HuH-7.5 (cell line): ENCODE measurements around the gene PRRG1.
"Not testable (repeated sequence)": the region's sequence is repeated elsewhere in the genome, so short reads cannot be mapped to it uniquely, and the experiment has no call there.

Experiments used
- DNase-seq: peaks from one replicate; pipeline ENCODE4 v3.0.0; 2011; ENCODE audit warnings: low spot score

Gene PRRG1

GRCh38 chrX:37378830-37379229 is 29.7 kb downstream of the PRRG1 start:
- DNase-seq: no peak

GRCh38 chrX:37380256-37380655 is 31.1 kb downstream of the PRRG1 start:
- DNase-seq: no peak

DNA sequence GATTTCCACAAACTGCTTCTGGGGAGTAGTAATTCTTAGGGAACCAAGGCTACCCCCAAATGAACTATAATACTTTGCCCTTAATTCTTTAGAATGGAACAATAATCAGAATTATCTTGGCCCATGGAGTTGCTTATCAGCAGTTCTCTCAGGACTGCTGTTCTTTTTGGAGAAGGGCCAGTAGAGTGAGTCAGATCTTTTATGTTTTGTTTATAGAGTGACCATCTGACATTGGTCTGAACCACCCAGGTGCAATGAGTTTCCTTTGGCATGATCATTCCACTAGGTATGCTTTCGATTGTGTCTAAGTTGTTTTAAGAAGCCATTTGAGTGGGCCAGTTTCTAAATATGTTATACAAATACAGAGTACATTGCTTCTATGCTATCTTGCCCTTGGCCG is 31.8 kb downstream of the PRRG1 start:
- DNase-seq: no peak

GRCh38 chrX:37383313-37383712 is 34.1 kb downstream of the PRRG1 start:
- DNase-seq: no peak

GRCh38 chrX:37388413-37388812 is 39.2 kb downstream of the PRRG1 start:
- no peak for DNase-seq

DNA sequence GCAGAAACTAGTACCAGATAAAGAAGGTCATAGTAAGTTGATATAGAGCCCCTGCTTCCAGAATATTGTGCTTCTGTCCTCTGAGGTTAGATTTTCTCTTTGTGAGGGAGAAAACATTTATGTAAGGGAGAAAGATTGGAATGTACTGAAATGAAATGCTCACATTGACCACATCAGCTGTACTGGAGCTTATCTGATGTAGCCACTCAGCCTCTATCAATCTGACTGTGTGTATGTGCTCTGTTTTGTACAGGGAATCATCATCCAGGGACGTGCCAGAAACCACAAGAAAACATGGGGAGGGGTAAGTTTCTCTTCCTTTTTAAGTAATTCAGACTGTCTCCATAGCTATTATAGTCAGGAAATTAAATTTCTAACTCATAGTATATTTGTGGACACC is 56.8 kb downstream of the PRRG1 start:
- DNase-seq: no peak

- no peak for DNase-seq
These were observed 58.6 kb downstream of the PRRG1 start for GRCh38 chrX:37407736-37408135.

GRCh38 chrX:37409278-37409677 is 60.1 kb downstream of the PRRG1 start:
- no peak for DNase-seq

DNA sequence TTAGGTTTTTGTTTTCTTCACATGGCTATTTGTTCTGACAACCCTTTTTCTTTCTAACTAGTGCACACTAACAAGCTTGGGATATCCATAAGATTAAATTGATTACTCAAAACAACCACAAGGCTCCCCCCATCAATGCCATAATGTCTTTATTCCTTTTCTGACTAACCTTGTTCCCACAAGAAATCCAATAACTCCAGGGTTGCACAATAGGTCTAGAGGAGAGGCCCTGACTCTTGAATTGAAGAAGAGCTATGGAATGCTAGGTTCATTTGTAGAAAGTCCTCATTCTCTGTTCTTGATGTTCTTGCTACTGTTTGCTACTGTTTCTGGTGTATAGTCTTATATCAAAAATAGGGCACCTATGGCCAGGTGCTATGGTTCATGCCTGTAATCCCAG is 71.0 kb downstream of the PRRG1 start:
- DNase-seq: no peak

DNA sequence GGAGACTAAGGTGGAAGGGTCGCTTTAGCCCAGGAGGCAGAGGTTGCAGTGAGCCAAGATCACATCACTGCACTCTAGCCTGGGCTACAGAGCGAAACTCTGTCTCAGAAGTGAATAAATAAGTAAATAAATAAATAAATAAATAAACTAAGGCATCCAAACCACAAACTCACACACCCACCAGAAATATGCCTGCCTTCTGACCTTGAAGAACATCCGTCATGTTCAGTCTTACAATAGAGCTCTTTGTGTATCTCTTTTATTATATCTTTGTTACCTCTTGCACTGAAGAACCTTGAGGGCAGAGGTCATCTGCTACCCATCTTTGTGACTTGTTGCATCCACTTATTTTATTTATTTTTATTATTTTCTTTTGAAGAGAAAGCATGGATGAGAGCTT is 71.6 kb downstream of the PRRG1 start:
- no peak for DNase-seq

DNA sequence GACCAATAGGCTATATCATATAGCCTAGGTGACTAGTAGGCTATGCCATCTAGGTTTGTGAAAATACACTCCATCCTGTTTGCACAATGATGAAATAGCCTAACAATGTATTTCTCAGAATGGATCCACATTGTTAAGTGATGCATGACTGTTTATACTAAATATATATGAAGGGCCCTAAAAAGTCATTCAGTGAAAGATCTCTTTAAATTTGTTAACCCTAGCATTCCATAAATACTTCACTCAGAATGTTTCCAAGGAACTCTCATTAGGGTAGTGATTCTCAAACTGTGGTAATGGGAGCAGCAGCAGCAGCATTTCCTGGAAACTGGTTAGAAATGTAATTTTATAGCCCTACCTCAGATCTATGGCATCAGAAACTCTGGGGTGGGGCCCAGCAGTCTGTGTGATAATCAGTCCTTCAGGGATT is 74.9 kb downstream of the PRRG1 start:
- DNase-seq: no peak

DNA sequence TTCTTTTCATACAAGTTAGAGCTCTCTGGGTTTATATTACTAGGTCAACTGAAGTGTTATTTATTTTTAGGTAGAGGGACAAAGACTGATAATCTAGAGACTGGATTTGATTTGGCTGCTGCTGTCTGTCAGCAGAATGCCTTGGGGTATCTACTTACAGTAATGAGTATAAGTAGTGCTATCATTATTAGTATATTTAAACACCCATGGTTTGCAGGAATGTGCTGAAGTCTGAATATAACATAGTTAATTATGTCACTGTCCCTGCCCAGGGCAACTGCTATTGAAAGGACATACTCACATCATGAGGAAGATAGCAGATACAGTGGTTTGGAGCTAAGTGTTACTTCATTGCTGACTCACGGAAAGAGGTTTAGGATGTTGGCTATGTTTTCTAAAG is 76.2 kb downstream of the PRRG1 start:
- no peak for DNase-seq

DNA sequence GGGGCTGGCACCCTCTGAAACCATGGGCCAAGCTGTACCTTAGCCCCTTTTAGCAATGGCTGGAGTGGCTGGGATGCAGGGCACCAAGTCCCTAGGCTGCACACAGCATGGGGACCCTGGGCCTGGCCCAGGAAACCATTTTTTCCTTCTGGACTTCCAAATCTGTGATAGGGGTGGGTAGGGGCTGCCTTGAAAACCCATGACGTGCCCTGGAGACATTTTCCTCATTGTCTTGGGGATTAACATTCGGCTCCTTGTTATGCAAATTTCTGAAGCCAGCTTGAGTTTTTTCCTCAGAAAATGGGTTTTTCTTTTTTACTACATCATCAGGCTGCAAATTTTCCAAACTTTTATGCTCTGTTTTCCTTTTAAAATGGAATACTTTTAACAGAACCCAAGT is 79.8 kb downstream of the PRRG1 start:
- DNase-seq: not testable (repeated sequence)

GRCh38 chrX:37434362-37434761 is 85.2 kb downstream of the PRRG1 start:
- DNase-seq: no peak

DNA sequence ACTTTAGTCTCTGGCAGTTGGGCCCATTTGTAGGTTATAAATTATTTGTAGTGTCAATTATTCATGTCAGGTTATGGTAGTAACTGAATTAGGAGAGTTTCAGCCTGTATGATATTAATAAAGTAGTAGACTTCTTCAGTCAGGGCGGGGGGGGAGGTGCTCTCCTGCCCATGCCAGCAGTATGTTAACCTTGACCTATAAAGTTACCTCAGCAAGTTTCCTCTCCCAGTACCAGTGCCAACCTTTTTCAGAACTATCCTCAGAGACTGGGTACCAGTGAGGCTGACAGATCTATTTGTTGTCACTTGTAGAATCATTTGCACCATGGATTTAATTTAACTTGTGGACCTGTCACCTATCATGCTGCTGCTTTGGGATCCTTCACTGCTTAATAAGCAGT is 88.0 kb downstream of the PRRG1 start:
- DNase-seq: no peak

GRCh38 chrX:37441377-37441776 is 92.2 kb downstream of the PRRG1 start:
- DNase-seq: no peak

DNA sequence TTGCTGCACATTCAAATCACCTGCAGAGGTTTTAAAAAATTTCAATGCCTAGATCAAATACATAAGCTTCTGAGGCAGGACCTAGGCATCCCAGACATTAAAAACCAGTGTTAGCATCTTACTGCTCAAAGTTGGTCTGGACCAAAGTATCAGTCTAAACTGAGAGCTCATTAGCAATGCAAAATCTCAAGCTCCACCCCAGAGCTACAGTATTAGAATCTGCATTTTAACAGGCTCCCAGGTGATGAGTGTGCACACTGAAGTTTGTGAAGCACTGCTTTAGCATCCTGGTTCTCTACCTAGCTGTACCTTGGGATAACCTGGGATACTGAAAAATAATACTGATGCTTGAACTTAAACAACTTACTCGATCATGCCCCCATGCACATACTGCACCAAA is 96.0 kb downstream of the PRRG1 start:
- no peak for DNase-seq

DNA sequence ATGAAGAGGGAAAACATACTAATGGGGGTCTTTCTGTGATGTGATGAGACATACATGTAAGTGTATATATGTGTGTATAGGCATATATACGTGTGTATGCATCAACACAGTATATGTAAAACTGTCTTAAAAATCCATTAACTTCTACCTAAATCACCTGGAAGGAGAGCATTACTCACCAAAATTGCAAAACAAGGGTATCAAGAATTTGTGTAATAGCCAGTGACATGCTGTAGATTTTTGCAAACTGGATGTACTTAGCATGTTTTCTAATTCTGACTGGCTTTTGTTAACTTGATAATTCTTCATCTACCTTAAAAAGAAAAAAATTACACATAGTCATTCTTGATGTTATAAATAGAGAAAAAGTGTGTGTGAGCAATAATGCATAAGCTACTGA is 104.7 kb downstream of the PRRG1 start:
- DNase-seq: no peak

- DNase-seq: no peak
These were observed 105.5 kb downstream of the PRRG1 start for GRCh38 chrX:37454537-37455285.

DNA sequence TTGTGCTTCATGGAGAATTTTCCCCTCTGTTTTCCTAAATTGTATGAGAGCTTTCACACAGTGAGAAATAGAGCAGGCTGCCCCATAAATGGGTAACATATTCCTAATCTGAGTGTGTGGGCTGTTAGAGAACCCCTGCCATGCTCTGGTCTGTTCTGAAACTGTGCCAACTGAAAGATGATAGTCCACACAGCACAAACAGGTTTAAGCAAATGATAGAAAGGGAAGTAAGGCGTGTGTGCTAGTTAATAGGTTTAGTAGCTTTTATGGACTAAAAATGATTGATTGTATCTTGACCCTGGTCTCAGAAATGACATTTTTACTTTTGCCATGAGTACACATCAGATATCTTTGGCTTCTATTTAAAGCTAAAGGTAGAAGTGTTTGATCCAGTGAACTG is 106.2 kb downstream of the PRRG1 start:
- DNase-seq: no peak

DNA sequence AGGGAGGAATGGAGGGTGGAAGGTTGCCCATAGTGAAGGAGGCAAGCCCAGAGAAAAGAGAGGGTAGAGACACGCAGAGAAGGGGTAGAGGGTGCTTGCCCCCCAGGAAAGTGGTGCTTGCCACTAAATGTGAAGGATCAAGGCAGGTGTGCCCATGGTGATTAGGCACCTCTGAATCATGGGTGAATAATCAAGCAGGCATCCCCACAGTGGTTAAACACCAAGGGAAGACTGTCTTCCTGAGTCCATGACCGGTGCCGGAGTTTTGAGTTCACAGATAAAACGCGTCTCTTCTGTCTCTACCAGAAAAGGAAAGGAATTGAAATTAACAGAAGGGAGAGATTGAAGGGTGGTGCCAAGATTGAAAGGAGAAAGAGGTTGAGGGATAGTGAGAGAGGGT is 111.1 kb downstream of the PRRG1 start:
- DNase-seq: not testable (repeated sequence)

- no peak for DNase-seq
These were observed 113.2 kb downstream of the PRRG1 start for GRCh38 chrX:37462346-37462745.

- no peak for DNase-seq
These were observed 119.1 kb downstream of the PRRG1 start for GRCh38 chrX:37468124-37468739.

- no peak for DNase-seq
These were observed 121.5 kb downstream of the PRRG1 start for GRCh38 chrX:37470711-37471110.
